ENCODE results near the gene COL8A1.

Gene COL8A1

DNA sequence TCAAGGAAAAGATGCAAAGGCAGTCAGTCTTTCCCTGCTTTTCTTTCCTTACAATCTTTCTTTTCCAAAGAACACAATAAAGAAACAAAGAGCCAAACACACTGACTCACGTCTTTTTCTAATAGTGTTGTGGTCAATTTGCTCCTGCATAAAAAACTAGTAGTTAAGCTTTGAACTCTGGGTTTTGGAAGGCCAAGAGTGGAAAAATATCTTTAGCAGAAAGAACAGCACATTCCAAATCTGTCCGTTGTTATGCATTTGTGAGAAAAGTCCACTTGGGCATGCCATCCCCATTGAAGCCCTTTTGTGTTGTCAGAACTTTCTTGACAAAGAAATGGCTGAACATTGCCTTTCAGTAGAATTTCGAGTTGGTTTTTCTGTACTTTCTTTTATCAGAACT, 18.2 kb downstream of the COL8A1 start:
- H3K56ac ChIP-seq (ENCODE audit: low read length) = no peak overlapping the region
- H4K8ac ChIP-seq (ENCODE audit: low read depth, low read length) = no peak overlapping the region
- no peak overlapping the region for H2BK15ac ChIP-seq (replicated peaks; ENCODE audit: low read depth)
- no peak overlapping the region for H2BK5ac ChIP-seq (ENCODE audit: low read length)
- no peak overlapping the region for H3K18ac ChIP-seq (ENCODE audit: low read length)
- DNase-seq = no peak
- H3K36me3 ChIP-seq (ENCODE audit: control insufficient read depth, insufficient read depth, low read length) = no peaks in the 10 kb centered on the region
- no peak overlapping the region for H2BK120ac ChIP-seq (ENCODE audit: low read depth, low read length)
- no peak overlapping the region for H2AK5ac ChIP-seq (ENCODE audit: low read length)
- H3K9ac ChIP-seq (ENCODE audit: low read length) = no peak overlapping the region
- no peaks in the 10 kb centered on the region for H3K4me1 ChIP-seq (ENCODE audit: control insufficient read depth, low read depth, low read length)
- WGBS (ENCODE audit: extremely low coverage, insufficient coverage, low lambda C conversion rate) = no CpG with 5 or more reads among the region's 3 CpGs
- no peak overlapping the region for H3K4me2 ChIP-seq (ENCODE audit: low read length)
- no peaks in the 10 kb centered on the region for H3K79me1 ChIP-seq (ENCODE audit: low read length)
- no peaks in the 10 kb centered on the region for H3K27me3 ChIP-seq (ENCODE audit: insufficient read depth, low read length, poor library complexity)
- no peak overlapping the region for H3K4me3 ChIP-seq (ENCODE audit: low read length)
- no peaks in the 10 kb centered on the region for H3K79me2 ChIP-seq (ENCODE audit: control insufficient read depth, insufficient read depth, low read length)
- no peak overlapping the region for H3K4ac ChIP-seq (ENCODE audit: low read depth, low read length)
- no peak overlapping the region for H3K27ac ChIP-seq (ENCODE audit: low read depth, low read length)
- no peak overlapping the region for H3K23ac ChIP-seq (ENCODE audit: low read length)
- no peak overlapping the region for H4K5ac ChIP-seq (ENCODE audit: low read length)

GRCh38 chr3:99658274-99658673, 19.9 kb downstream of the COL8A1 start:
- no peak overlapping the region for H3K4ac ChIP-seq (ENCODE audit: low read depth, low read length)

DNA sequence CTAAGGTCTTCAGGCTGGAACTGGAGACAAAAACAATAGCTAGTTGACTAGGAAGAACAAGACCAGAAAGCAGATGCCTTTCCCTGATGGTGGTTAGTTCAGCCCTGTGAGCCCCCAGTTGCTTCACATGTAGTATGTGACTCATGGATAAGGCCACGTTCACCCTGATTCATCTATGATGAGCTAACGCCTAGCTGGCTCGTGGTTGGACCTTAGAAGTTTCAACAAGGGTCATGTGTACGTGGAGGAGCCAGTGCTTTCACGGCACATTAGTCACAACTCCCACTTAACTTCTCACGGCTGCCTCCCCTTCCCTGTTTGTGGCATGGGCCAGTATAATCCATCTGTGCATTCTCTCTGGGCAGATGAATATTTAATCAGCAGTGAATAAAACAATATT, 20.6 kb downstream of the COL8A1 start:
- H3K79me2 ChIP-seq (ENCODE audit: control insufficient read depth, insufficient read depth, low read length) = no peaks in the 10 kb centered on the region
- H3K4ac ChIP-seq (ENCODE audit: low read depth, low read length) = no peak overlapping the region
- no peak overlapping the region for H2BK15ac ChIP-seq (replicated peaks; ENCODE audit: low read depth)
- no peaks in the 10 kb centered on the region for H3K79me1 ChIP-seq (ENCODE audit: low read length)
- H3K4me3 ChIP-seq (ENCODE audit: low read length) = no peak overlapping the region
- no peak overlapping the region for H4K5ac ChIP-seq (ENCODE audit: low read length)
- H3K4me2 ChIP-seq (ENCODE audit: low read length) = no peak overlapping the region
- H3K56ac ChIP-seq (ENCODE audit: low read length) = no peak overlapping the region
- H4K8ac ChIP-seq (ENCODE audit: low read depth, low read length) = no peak overlapping the region
- H2BK120ac ChIP-seq (ENCODE audit: low read depth, low read length) = no peak overlapping the region
- no peaks in the 10 kb centered on the region for H3K36me3 ChIP-seq (ENCODE audit: control insufficient read depth, insufficient read depth, low read length)
- no peak overlapping the region for H3K27ac ChIP-seq (ENCODE audit: low read depth, low read length)
- H3K9ac ChIP-seq (ENCODE audit: low read length) = no peak overlapping the region
- DNase-seq = no peak
- no peaks in the 10 kb centered on the region for H3K4me1 ChIP-seq (ENCODE audit: control insufficient read depth, low read depth, low read length)
- H3K18ac ChIP-seq (ENCODE audit: low read length) = no peak overlapping the region
- no peak overlapping the region for H2AK5ac ChIP-seq (ENCODE audit: low read length)
- no peak overlapping the region for H3K23ac ChIP-seq (ENCODE audit: low read length)
- no peaks in the 10 kb centered on the region for H3K27me3 ChIP-seq (ENCODE audit: insufficient read depth, low read length, poor library complexity)
- H2BK5ac ChIP-seq (ENCODE audit: low read length) = no peak overlapping the region
- no CpG with 5 or more reads among the region's 6 CpGs for WGBS (ENCODE audit: extremely low coverage, insufficient coverage, low lambda C conversion rate)

More at GRCh38 chr3:99658274-99658673, 19.9 kb downstream of the COL8A1 start:
- no peak overlapping the region for H2AK5ac ChIP-seq (ENCODE audit: low read length)
- no peak overlapping the region for H3K56ac ChIP-seq (ENCODE audit: low read length)
- H3K27me3 ChIP-seq (ENCODE audit: insufficient read depth, low read length, poor library complexity) = no peaks in the 10 kb centered on the region
- no peaks in the 10 kb centered on the region for H3K4me1 ChIP-seq (ENCODE audit: control insufficient read depth, low read depth, low read length)
- no peaks in the 10 kb centered on the region for H3K79me2 ChIP-seq (ENCODE audit: control insufficient read depth, insufficient read depth, low read length)
- H2BK15ac ChIP-seq (replicated peaks; ENCODE audit: low read depth) = no peak overlapping the region
- H4K5ac ChIP-seq (ENCODE audit: low read length) = no peak overlapping the region
- no peak overlapping the region for H3K4me3 ChIP-seq (ENCODE audit: low read length)
- no peak for DNase-seq
- no CpG with 5 or more reads among the region's 2 CpGs for WGBS (ENCODE audit: extremely low coverage, insufficient coverage, low lambda C conversion rate)
- H3K23ac ChIP-seq (ENCODE audit: low read length) = no peak overlapping the region
- no peak overlapping the region for H3K4me2 ChIP-seq (ENCODE audit: low read length)
- no peak overlapping the region for H3K27ac ChIP-seq (ENCODE audit: low read depth, low read length)
- no peak overlapping the region for H2BK120ac ChIP-seq (ENCODE audit: low read depth, low read length)
- H3K18ac ChIP-seq (ENCODE audit: low read length) = no peak overlapping the region
- H2BK5ac ChIP-seq (ENCODE audit: low read length) = no peak overlapping the region
- H3K9ac ChIP-seq (ENCODE audit: low read length) = no peak overlapping the region
- H3K36me3 ChIP-seq (ENCODE audit: control insufficient read depth, insufficient read depth, low read length) = no peaks in the 10 kb centered on the region
- no peak overlapping the region for H4K8ac ChIP-seq (ENCODE audit: low read depth, low read length)
- no peaks in the 10 kb centered on the region for H3K79me1 ChIP-seq (ENCODE audit: low read length)

- Histone ChIP-seq H3K27ac (ENCODE audit: low read depth, low read length) (no peak overlapping the region), H3K36me3 (ENCODE audit: control insufficient read depth, insufficient read depth, low read length) (no peaks in the 10 kb centered on the region), H3K79me1 (ENCODE audit: low read length) (no peaks in the 10 kb centered on the region), H3K9ac (ENCODE audit: low read length) (no peak overlapping the region), H3K4me1 (ENCODE audit: control insufficient read depth, low read depth, low read length) (no peaks in the 10 kb centered on the region), H4K8ac (ENCODE audit: low read depth, low read length) (no peak overlapping the region), H3K56ac (ENCODE audit: low read length) (no peak overlapping the region), H3K4me3 (ENCODE audit: low read length) (no peak overlapping the region), H2BK5ac (ENCODE audit: low read length) (no peak overlapping the region), H3K79me2 (ENCODE audit: control insufficient read depth, insufficient read depth, low read length) (no peaks in the 10 kb centered on the region), H3K18ac (ENCODE audit: low read length) (no peak overlapping the region), H2AK5ac (ENCODE audit: low read length) (no peak overlapping the region), H3K23ac (ENCODE audit: low read length) (no peak overlapping the region), H3K27me3 (ENCODE audit: insufficient read depth, low read length, poor library complexity) (no peaks in the 10 kb centered on the region), H4K5ac (ENCODE audit: low read length) (no peak overlapping the region), H3K4ac (ENCODE audit: low read depth, low read length) (no peak overlapping the region), H3K4me2 (ENCODE audit: low read length) (no peak overlapping the region), H2BK120ac (ENCODE audit: low read depth, low read length) (no peak overlapping the region), H2BK15ac (replicated peaks; ENCODE audit: low read depth) (no peak overlapping the region)
- no peak for DNase-seq
- no CpG with 5 or more reads among the region's 4 CpGs for WGBS (ENCODE audit: extremely low coverage, insufficient coverage, low lambda C conversion rate)
Measured at GRCh38 chr3:99659951-99660350, 21.6 kb downstream of the COL8A1 start.

DNA sequence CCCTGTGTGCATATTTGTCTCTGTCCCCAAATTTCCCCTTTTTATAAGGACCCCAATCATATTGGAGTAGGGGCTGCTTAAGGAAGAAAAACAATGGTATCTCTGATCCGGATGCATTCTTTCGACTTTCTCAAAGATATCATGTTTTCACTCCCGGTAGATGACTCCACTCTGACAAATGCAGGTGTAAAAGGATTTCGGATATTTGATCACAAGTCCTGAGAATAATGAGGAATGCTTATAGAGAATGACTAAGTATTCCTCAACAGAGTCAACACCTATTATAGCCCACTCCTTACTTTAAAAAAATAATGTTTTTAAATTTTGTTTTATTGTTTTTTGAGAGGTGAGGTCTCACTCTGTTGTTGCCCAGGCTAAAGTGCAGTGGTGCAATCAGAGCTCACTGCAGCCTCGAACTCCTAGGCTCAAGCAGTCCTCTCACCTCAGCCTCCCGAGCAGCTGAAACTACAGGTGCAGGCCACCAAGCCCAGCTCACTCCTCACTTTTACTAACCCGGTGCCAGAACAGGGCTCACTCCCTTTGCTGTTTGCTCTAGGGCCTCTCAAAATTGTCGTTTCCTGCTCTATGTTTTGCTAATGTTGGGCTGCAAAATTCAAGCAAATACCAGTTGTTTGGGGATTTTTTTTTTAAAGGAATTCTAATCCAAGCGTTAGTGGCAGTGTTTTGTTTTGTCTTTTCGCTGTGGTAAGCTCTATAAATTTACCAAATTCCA, 24.6 kb downstream of the COL8A1 start:
- Histone ChIP-seq H3K4ac (ENCODE audit: low read depth, low read length) (no peak overlapping the region), H3K79me2 (ENCODE audit: control insufficient read depth, insufficient read depth, low read length) (no peaks in the 10 kb centered on the region), H3K27ac (ENCODE audit: low read depth, low read length) (no peak overlapping the region), H2AK5ac (ENCODE audit: low read length) (no peak overlapping the region), H3K4me3 (ENCODE audit: low read length) (no peak overlapping the region), H2BK5ac (ENCODE audit: low read length) (no peak overlapping the region), H3K79me1 (ENCODE audit: low read length) (no peaks in the 10 kb centered on the region), H3K4me1 (ENCODE audit: control insufficient read depth, low read depth, low read length) (no peaks in the 10 kb centered on the region), H2BK15ac (replicated peaks; ENCODE audit: low read depth) (no peak overlapping the region), H3K18ac (ENCODE audit: low read length) (no peak overlapping the region), H3K27me3 (ENCODE audit: insufficient read depth, low read length, poor library complexity) (no peaks in the 10 kb centered on the region), H3K23ac (ENCODE audit: low read length) (no peak overlapping the region), H3K4me2 (ENCODE audit: low read length) (no peak overlapping the region), H3K9ac (ENCODE audit: low read length) (no peak overlapping the region), H4K8ac (ENCODE audit: low read depth, low read length) (no peak overlapping the region), H3K36me3 (ENCODE audit: control insufficient read depth, insufficient read depth, low read length) (no peaks in the 10 kb centered on the region), H2BK120ac (ENCODE audit: low read depth, low read length) (no peak overlapping the region), H3K56ac (ENCODE audit: low read length) (no peak overlapping the region), H4K5ac (ENCODE audit: low read length) (no peak overlapping the region)
- WGBS (ENCODE audit: extremely low coverage, insufficient coverage, low lambda C conversion rate) = no CpG with 5 or more reads among the region's 10 CpGs
- no peak for DNase-seq

DNA sequence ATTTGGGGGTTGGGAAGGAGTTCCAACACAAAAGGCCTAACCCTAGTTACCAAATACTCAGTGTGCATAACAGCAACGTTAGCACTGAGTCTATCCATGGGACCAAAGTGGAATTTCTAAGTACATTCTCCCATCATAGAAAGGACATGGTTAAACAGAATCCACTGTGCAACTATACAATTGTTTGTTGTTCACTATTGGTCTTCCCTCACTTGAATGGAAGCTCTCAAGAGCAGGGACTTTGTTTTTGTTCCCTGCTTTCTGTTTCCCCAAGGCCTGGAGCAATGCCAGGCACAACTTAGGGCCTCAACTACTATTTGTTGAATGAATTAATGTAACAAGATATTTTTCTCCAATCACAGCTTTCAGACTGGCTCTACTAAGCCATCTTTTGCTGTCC, 25.6 kb downstream of the COL8A1 start:
- Histone ChIP-seq H3K4me3 (ENCODE audit: low read length) (no peak overlapping the region), H3K9ac (ENCODE audit: low read length) (no peak overlapping the region), H3K56ac (ENCODE audit: low read length) (no peak overlapping the region), H3K23ac (ENCODE audit: low read length) (no peak overlapping the region), H2BK5ac (ENCODE audit: low read length) (no peak overlapping the region), H3K79me2 (ENCODE audit: control insufficient read depth, insufficient read depth, low read length) (no peaks in the 10 kb centered on the region), H3K4me2 (ENCODE audit: low read length) (no peak overlapping the region), H3K79me1 (ENCODE audit: low read length) (no peaks in the 10 kb centered on the region), H3K18ac (ENCODE audit: low read length) (no peak overlapping the region), H4K8ac (ENCODE audit: low read depth, low read length) (no peak overlapping the region), H2AK5ac (ENCODE audit: low read length) (no peak overlapping the region), H2BK120ac (ENCODE audit: low read depth, low read length) (no peak overlapping the region), H2BK15ac (replicated peaks; ENCODE audit: low read depth) (no peak overlapping the region), H3K4ac (ENCODE audit: low read depth, low read length) (no peak overlapping the region), H3K27ac (ENCODE audit: low read depth, low read length) (no peak overlapping the region), H4K5ac (ENCODE audit: low read length) (no peak overlapping the region), H3K4me1 (ENCODE audit: control insufficient read depth, low read depth, low read length) (no peaks in the 10 kb centered on the region), H3K27me3 (ENCODE audit: insufficient read depth, low read length, poor library complexity) (no peaks in the 10 kb centered on the region), H3K36me3 (ENCODE audit: control insufficient read depth, insufficient read depth, low read length) (no peaks in the 10 kb centered on the region)
- no peak for DNase-seq
- WGBS (ENCODE audit: extremely low coverage, insufficient coverage, low lambda C conversion rate) = no CpG with 5 or more reads among the region's 1 CpG
